HL-60 (cell line): ENCODE results near the gene FLYWCH2.
A peak's percentile ranks its signal among the peaks of the same experiment; 100 is the strongest.

Experiments
- DNase-seq, 2 experiments: peaks; one replicate each; pipeline ENCODE4 v3.0.0-alpha.2; 2010 to 2020; ENCODE audit warnings: low read depth in 1 of 2, low spot score in 1 of 2
- H3K27ac ChIP-seq: fragments of 250-450 bp; sonication (Bioruptor Pico); replicated peaks from 2 replicates; pipeline ENCODE4 v1.5.1; 2020; ENCODE audit warnings: mild to moderate bottlenecking, moderate library complexity
- H3K27me3 ChIP-seq: fragments of 250-450 bp; sonication (Bioruptor Pico); 2 replicates; pipeline ENCODE4 v1.5.1; 2021; ENCODE audit warnings: mild to moderate bottlenecking, moderate library complexity; ENCODE audit not compliant: insufficient read depth, poor library complexity, severe bottlenecking
- H3K4me3 ChIP-seq: replicated peaks from 2 replicates; pipeline ENCODE4 v1.5.1; 2011; ENCODE audit warnings: mild to moderate bottlenecking, control low read depth, low read length; ENCODE audit not compliant: insufficient read depth
- CTCF ChIP-seq: IDR thresholded peaks from one replicate; pipeline ENCODE4 v1.5.1; 2011; ENCODE audit warnings: low read length, control low read depth, inconsistent platforms; ENCODE audit not compliant: insufficient read depth
- GABPA ChIP-seq: IDR thresholded peaks from 2 replicates; pipeline ENCODE4 v1.6.1; 2012; ENCODE audit warnings: low read depth
- POLR2AphosphoS5 ChIP-seq: IDR thresholded peaks from 2 replicates; pipeline ENCODE4 v1.6.1; 2012; ENCODE audit warnings: low read depth
- REST ChIP-seq: IDR thresholded peaks from 2 replicates; pipeline ENCODE4 v1.6.1; 2012; ENCODE audit warnings: low read depth; ENCODE audit not compliant: insufficient replicate concordance
- SPI1 ChIP-seq: IDR thresholded peaks from 2 replicates; pipeline ENCODE4 v1.6.1; 2012; ENCODE audit warnings: low read depth, mild to moderate bottlenecking, borderline replicate concordance

Gene FLYWCH2

DNA sequence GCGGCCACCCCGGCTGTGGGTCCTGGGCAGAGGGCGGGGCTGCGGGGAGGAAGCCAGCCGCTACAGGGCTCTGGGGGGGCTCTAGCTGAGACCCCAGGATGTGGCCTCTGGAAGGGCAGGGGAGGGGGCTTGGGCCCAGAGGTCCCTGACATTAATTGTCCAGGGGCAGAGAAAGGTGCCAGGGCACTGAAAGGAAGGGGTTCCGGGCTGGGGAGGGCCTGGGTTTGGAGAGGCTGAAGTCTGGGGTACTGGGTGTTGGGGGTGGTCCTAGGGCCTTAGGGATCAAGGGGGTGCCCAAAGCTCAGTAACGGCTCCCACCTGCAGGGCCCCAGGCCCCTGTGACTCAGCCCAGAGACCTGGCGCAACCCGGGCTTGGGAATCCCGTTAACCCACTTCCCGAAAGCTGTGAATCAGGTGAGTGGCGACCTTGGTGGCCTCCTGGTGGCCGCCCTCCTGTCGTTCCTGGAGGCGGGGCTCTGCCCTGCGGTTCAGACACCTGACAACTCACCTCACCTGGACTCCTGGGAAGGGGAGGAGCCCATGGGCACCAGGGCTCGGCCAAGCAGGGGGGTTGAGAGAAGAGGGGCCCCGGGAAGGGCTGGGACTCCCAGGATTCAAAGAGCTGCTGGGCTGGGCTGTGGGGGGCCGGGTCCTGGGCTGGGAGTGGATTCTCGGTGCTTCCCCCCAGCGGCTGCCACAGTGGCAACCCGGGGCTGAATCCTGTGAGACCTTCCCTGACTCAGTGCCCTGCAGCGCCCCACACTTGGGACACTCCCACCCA lies 24.6 kb upstream of the FLYWCH2 start:
- no peak for DNase-seq
- Histone ChIP-seq H3K27me3 (peaks cover 15% of the 10 kb centered on the region), H3K4me3 (no peak overlapping the region), H3K27ac (no peak overlapping the region)
- no peak for TF ChIP-seq POLR2AphosphoS5
- no peak for TF ChIP-seq REST
- no peak for TF ChIP-seq SPI1
- TF ChIP-seq CTCF = no peak
- TF ChIP-seq GABPA = no peak

- TF ChIP-seq CTCF = no peak
- TF ChIP-seq SPI1 = no peak
- no peak for TF ChIP-seq POLR2AphosphoS5
- TF ChIP-seq GABPA = no peak
- no peak for TF ChIP-seq REST
- DNase-seq = no peak
- peaks cover 15% of the 10 kb centered on the region for H3K27me3 ChIP-seq
These were observed 23.2 kb upstream of the FLYWCH2 start for GRCh38 chr16:2859686-2860265.

DNA sequence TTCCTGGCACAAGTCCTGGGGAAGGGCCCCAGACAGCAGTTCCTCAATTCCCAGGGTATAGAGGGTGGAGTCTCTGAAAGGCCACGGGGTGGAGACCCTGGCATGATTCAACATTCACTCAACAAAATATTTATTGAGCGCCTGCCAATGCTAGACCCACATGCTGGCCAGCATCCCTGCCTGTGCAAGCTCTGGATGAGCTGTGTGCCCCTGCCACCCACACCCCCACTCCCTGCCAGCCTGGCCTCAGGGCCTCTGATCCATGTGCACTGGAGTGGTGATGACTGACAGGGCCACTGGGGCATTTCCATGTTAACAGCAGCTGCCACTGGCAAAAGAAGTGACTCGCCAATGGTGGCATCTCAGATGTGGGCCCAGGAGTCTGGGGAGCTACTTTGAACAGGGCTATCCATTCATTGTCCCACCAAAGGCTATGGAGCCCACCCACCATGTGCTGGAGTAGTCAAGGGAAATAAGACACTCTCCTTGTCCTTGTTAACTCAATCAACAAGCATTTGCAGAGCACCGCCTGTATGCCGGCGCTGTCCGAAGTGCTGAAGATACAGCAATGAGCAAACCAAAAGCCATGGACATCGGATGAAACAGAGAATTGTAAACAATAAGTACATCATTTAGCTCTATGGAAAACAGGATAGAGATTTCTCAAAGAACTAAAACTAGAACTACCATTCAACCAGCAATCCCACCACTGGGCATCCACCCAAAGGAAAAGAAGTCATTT lies 22.0 kb upstream of the FLYWCH2 start:
- TF ChIP-seq POLR2AphosphoS5 (no peak), REST (peak; percentile 97)
- H3K27ac ChIP-seq = no peak overlapping the region
- H3K4me3 ChIP-seq = no peak overlapping the region
- H3K27me3 ChIP-seq = peaks cover 15% of the 10 kb centered on the region
- no peak for DNase-seq

More at GRCh38 chr16:2859686-2860265, 23.2 kb upstream of the FLYWCH2 start:
- H3K27ac ChIP-seq = no peak overlapping the region
- no peak overlapping the region for H3K4me3 ChIP-seq
